ENCODE data around the gene QRFP. TPM values are rescaled to one million over a fixed set of nuclear protein-coding genes. Genes with fewer than 3 reads are reported as not detected.

QRFP gene
- total RNA-seq (not detected), polyA plus RNA-seq (not detected)

GRCh38 chr9:130896233-130897014 lies at the start of gene QRFP:
QRFP (minus strand) TSS chr9:130896812; CDS start chr9:130893838, 2,974 bp downstream.
- Mint-ChIP-seq H3K4me1 (no peaks in the 10 kb centered on the region), H3K36me3 (no peaks in the 10 kb centered on the region), H3K27me3 (no peaks in the 10 kb centered on the region), H3K27ac (no peak within 1 kb of the TSS), H3K9me3 (no peaks in the 10 kb centered on the region), H3K4me3 (no peak within 1 kb of the TSS)
- intact Hi-C loops (cut with micrococcal nuclease), result no loop called here
- H3K27me3 ChIP-seq (ENCODE audit: insufficient read depth, low read length), result no peaks in the 10 kb centered on the region
- ChIA-PET CTCF (ENCODE audit: partially characterized antibody) (no interaction called here), POLR2A (ENCODE audit: partially characterized antibody) (no interaction called here)
- H3K9me3 ChIP-seq (ENCODE audit: control insufficient read depth in 1 of 2, low read length in 2 of 2), result no peaks in the 10 kb centered on the region
- H3K27ac ChIP-seq (ENCODE audit: low read depth, low read length), result no peak within 1 kb of the TSS
- H3K4me3 ChIP-seq (ENCODE audit: low read length in 2 of 2), result no peak within 1 kb of the TSS
- no peaks in the 10 kb centered on the region for H3K36me3 ChIP-seq (ENCODE audit: insufficient read depth, low read length)
- DNase-seq, result no peak
- H3K4me1 ChIP-seq (ENCODE audit: insufficient read depth, low read length), result no peaks in the 10 kb centered on the region

GRCh38 chr9:130945173-130945572 lies 48.6 kb upstream of the QRFP start:
- H3K27ac Mint-ChIP-seq, result no peak overlapping the region
- H3K36me3 Mint-ChIP-seq, result no peaks in the 10 kb centered on the region
- H3K4me1 ChIP-seq (ENCODE audit: insufficient read depth, low read length), result peaks cover 11% of the 10 kb centered on the region
- intact Hi-C loops (cut with micrococcal nuclease), result no loop called here
- POLR2A ChIA-PET (ENCODE audit: partially characterized antibody), result no interaction called here
- no peak overlapping the region for H3K27ac ChIP-seq (ENCODE audit: low read depth, low read length)
- peaks cover 0 to 11% (median 1%) of the 10 kb centered on the region in 8 donors for H3K9me3 Mint-ChIP-seq
- no peak overlapping the region for H3K4me3 Mint-ChIP-seq
- peaks cover 18% of the 10 kb centered on the region for H3K27me3 ChIP-seq (ENCODE audit: insufficient read depth, low read length)
- peaks cover 0 to 9% (median 6%) of the 10 kb centered on the region in 4 donors for H3K4me1 Mint-ChIP-seq
- no peak for DNase-seq
- no peaks in the 10 kb centered on the region for H3K9me3 ChIP-seq (ENCODE audit: control insufficient read depth in 1 of 2, low read length in 2 of 2)
- no peaks in the 10 kb centered on the region for H3K36me3 ChIP-seq (ENCODE audit: insufficient read depth, low read length)
- peaks cover 29 to 46% of the 10 kb centered on the region in 2 donors for H3K27me3 Mint-ChIP-seq
- no peak overlapping the region for H3K4me3 ChIP-seq (ENCODE audit: low read length in 2 of 2)
- CTCF ChIA-PET (ENCODE audit: partially characterized antibody), result interaction anchor here (1.1 kb wide), 1 partner anchor 244 kb away, joined by 3 read pairs; no protein-coding TSS in a partner anchor

GRCh38 chr9:130944510-130945058 lies 48.0 kb upstream of the QRFP start:
- intact Hi-C loops (cut with micrococcal nuclease), result loop anchor here (5.0 kb wide), 1 partner anchor 482 kb away; no protein-coding TSS in a partner anchor
- Mint-ChIP-seq H3K27ac (peak overlapping the region in 1 of 7 donors; percentile 52), H3K4me1 (peaks cover 0 to 9% (median 6%) of the 10 kb centered on the region in 4 donors), H3K4me3 (peak overlapping the region in 1 of 8 donors; percentile 28), H3K27me3 (peaks cover 28 to 44% of the 10 kb centered on the region in 2 donors), H3K36me3 (no peaks in the 10 kb centered on the region), H3K9me3 (peaks cover 0 to 5% (median 0%) of the 10 kb centered on the region in 8 donors)
- DNase-seq, result no peak
- H3K36me3 ChIP-seq (ENCODE audit: insufficient read depth, low read length), result no peaks in the 10 kb centered on the region
- peaks cover 12% of the 10 kb centered on the region for H3K4me1 ChIP-seq (ENCODE audit: insufficient read depth, low read length)
- peaks cover 18% of the 10 kb centered on the region for H3K27me3 ChIP-seq (ENCODE audit: insufficient read depth, low read length)
- H3K4me3 ChIP-seq (ENCODE audit: low read length in 2 of 2), result no peak overlapping the region
- CTCF ChIA-PET (ENCODE audit: partially characterized antibody), result interaction anchor here (0.7 to 1.3 kb wide), 3 partner anchors 239 to 819 kb away, joined by 3 read pairs; no protein-coding TSS in a partner anchor
- no peaks in the 10 kb centered on the region for H3K9me3 ChIP-seq (ENCODE audit: control insufficient read depth in 1 of 2, low read length in 2 of 2)
- H3K27ac ChIP-seq (ENCODE audit: low read depth, low read length), result no peak overlapping the region
- POLR2A ChIA-PET (ENCODE audit: partially characterized antibody), result no interaction called here

GRCh38 chr9:130943777-130944176 lies 47.2 kb upstream of the QRFP start:
- H3K36me3 Mint-ChIP-seq, result no peaks in the 10 kb centered on the region
- Histone ChIP-seq H3K4me1 (ENCODE audit: insufficient read depth, low read length) (peaks cover 12% of the 10 kb centered on the region), H3K36me3 (ENCODE audit: insufficient read depth, low read length) (no peaks in the 10 kb centered on the region), H3K9me3 (ENCODE audit: control insufficient read depth in 1 of 2, low read length in 2 of 2) (no peaks in the 10 kb centered on the region), H3K27ac (ENCODE audit: low read depth, low read length) (no peak overlapping the region), H3K27me3 (ENCODE audit: insufficient read depth, low read length) (peaks cover 18% of the 10 kb centered on the region), H3K4me3 (ENCODE audit: low read length in 2 of 2) (no peak overlapping the region)
- ChIA-PET CTCF (ENCODE audit: partially characterized antibody) (interaction anchor here (0.7 to 2.0 kb wide), 4 partner anchors 237 to 819 kb away, joined by 3 to 10 read pairs (median 6); no protein-coding TSS in a partner anchor), POLR2A (ENCODE audit: partially characterized antibody) (no interaction called here)
- intact Hi-C loops (cut with micrococcal nuclease), result loop anchor here (5.0 kb wide), 1 partner anchor 481 kb away; no protein-coding TSS in a partner anchor
- H3K27ac Mint-ChIP-seq, result no peak overlapping the region
- peaks cover 0 to 9% (median 6%) of the 10 kb centered on the region in 4 donors for H3K4me1 Mint-ChIP-seq
- peaks cover 24 to 38% of the 10 kb centered on the region in 2 donors for H3K27me3 Mint-ChIP-seq
- peaks cover 0 to 4% (median 0%) of the 10 kb centered on the region in 8 donors for H3K9me3 Mint-ChIP-seq
- no peak for DNase-seq
- H3K4me3 Mint-ChIP-seq, result no peak overlapping the region

- H3K9me3 ChIP-seq (ENCODE audit: control insufficient read depth in 1 of 2, low read length in 2 of 2), result no peaks in the 10 kb centered on the region
- POLR2A ChIA-PET (ENCODE audit: partially characterized antibody), result no interaction called here
- no peak overlapping the region for H3K27ac ChIP-seq (ENCODE audit: low read depth, low read length)
- H3K4me3 ChIP-seq (ENCODE audit: low read length in 2 of 2), result no peak overlapping the region
- DNase-seq, result no peak
- intact Hi-C loops (cut with micrococcal nuclease), result loop anchor here (5.0 kb wide), 1 partner anchor 481 kb away; no protein-coding TSS in a partner anchor
- Mint-ChIP-seq H3K27me3 (peaks cover 23 to 38% of the 10 kb centered on the region in 2 donors), H3K4me3 (no peak overlapping the region), H3K4me1 (peaks cover 0 to 9% (median 6%) of the 10 kb centered on the region in 4 donors), H3K27ac (no peak overlapping the region), H3K36me3 (no peaks in the 10 kb centered on the region), H3K9me3 (peaks cover 0 to 3% (median 0%) of the 10 kb centered on the region in 8 donors)
- CTCF ChIA-PET (ENCODE audit: partially characterized antibody), result interaction anchor here (1.3 to 2.0 kb wide), 3 partner anchors 8 to 242 kb away, joined by 4 to 10 read pairs (median 8); no protein-coding TSS in a partner anchor
- H3K36me3 ChIP-seq (ENCODE audit: insufficient read depth, low read length), result no peaks in the 10 kb centered on the region
- peaks cover 18% of the 10 kb centered on the region for H3K27me3 ChIP-seq (ENCODE audit: insufficient read depth, low read length)
- peaks cover 12% of the 10 kb centered on the region for H3K4me1 ChIP-seq (ENCODE audit: insufficient read depth, low read length)
These were observed 46.6 kb upstream of the QRFP start for GRCh38 chr9:130943221-130943620.

GRCh38 chr9:130942679-130943078 lies 46.1 kb upstream of the QRFP start:
- POLR2A ChIA-PET (ENCODE audit: partially characterized antibody), result no interaction called here
- Mint-ChIP-seq H3K36me3 (no peaks in the 10 kb centered on the region), H3K27ac (no peak overlapping the region), H3K4me1 (peaks cover 2 to 13% (median 6%) of the 10 kb centered on the region in 4 donors), H3K9me3 (no peaks in the 10 kb centered on the region), H3K27me3 (peaks cover 23 to 37% of the 10 kb centered on the region in 2 donors), H3K4me3 (no peak overlapping the region)
- Histone ChIP-seq H3K4me1 (ENCODE audit: insufficient read depth, low read length) (peaks cover 12% of the 10 kb centered on the region), H3K9me3 (ENCODE audit: control insufficient read depth in 1 of 2, low read length in 2 of 2) (no peaks in the 10 kb centered on the region), H3K27ac (ENCODE audit: low read depth, low read length) (no peak overlapping the region), H3K27me3 (ENCODE audit: insufficient read depth, low read length) (peaks cover 21% of the 10 kb centered on the region), H3K36me3 (ENCODE audit: insufficient read depth, low read length) (no peaks in the 10 kb centered on the region), H3K4me3 (ENCODE audit: low read length in 2 of 2) (no peak overlapping the region)
- no peak for DNase-seq
- CTCF ChIA-PET (ENCODE audit: partially characterized antibody), result interaction anchor here (1.3 to 2.0 kb wide), 3 partner anchors 9 to 241 kb away, joined by 4 to 10 read pairs (median 8); no protein-coding TSS in a partner anchor
- intact Hi-C loops (cut with micrococcal nuclease), result loop anchor here (5.0 kb wide), 1 partner anchor 480 kb away; no protein-coding TSS in a partner anchor

GRCh38 chr9:130942084-130942483 lies 45.5 kb upstream of the QRFP start:
- Histone ChIP-seq H3K9me3 (ENCODE audit: control insufficient read depth in 1 of 2, low read length in 2 of 2) (no peaks in the 10 kb centered on the region), H3K4me1 (ENCODE audit: insufficient read depth, low read length) (peaks cover 12% of the 10 kb centered on the region), H3K36me3 (ENCODE audit: insufficient read depth, low read length) (no peaks in the 10 kb centered on the region), H3K27ac (ENCODE audit: low read depth, low read length) (no peak overlapping the region), H3K27me3 (ENCODE audit: insufficient read depth, low read length) (peaks cover 27% of the 10 kb centered on the region), H3K4me3 (ENCODE audit: low read length in 2 of 2) (no peak overlapping the region)
- intact Hi-C loops (cut with micrococcal nuclease), result loop anchor here (5.0 kb wide), 1 partner anchor 480 kb away; no protein-coding TSS in a partner anchor
- CTCF ChIA-PET (ENCODE audit: partially characterized antibody), result interaction anchor here (1.4 to 2.0 kb wide), 2 partner anchors 9 to 240 kb away, joined by 4 to 8 read pairs; no protein-coding TSS in a partner anchor
- H3K9me3 Mint-ChIP-seq, result no peaks in the 10 kb centered on the region
- POLR2A ChIA-PET (ENCODE audit: partially characterized antibody), result no interaction called here
- H3K4me3 Mint-ChIP-seq, result no peak overlapping the region
- H3K36me3 Mint-ChIP-seq, result no peaks in the 10 kb centered on the region
- DNase-seq, result no peak
- no peak overlapping the region for H3K27ac Mint-ChIP-seq
- H3K27me3 Mint-ChIP-seq, result peaks cover 23 to 39% of the 10 kb centered on the region in 2 donors
- H3K4me1 Mint-ChIP-seq, result peaks cover 2 to 14% (median 7%) of the 10 kb centered on the region in 4 donors

Measured in CD4-positive, alpha-beta memory T cell (primary cell).